Measurements from ENCODE around the gene CCND1. TPM values are rescaled to one million over a fixed set of nuclear protein-coding genes. Genes with fewer than 3 reads are reported as not detected.

Gene CCND1
- total and polyA plus RNA-seq, 10 of the 15 experiments (the other 5 are each of a cell fraction or from before 2014, with no cell fraction given): 0.09 to 6.6 (median 0.59) TPM; not detected in 2

GRCh38 chr11:69642913-69643632 is 2.1 kb downstream of the CCND1 start (continued):
- TF ChIP-seq ZBTB11 (CRISPR knock-in tag; IDR thresholded peaks at IDR 0.05): no peak
- TF ChIP-seq ZSCAN29 (IDR thresholded peaks at IDR 0.05): no peak
- TF ChIP-seq HCFC1 (IDR thresholded peaks at IDR 0.05; ENCODE audit: low read length): no peak
- TF ChIP-seq ZNF384 (IDR thresholded peaks at IDR 0.05; ENCODE audit: borderline replicate concordance, low read depth, low read length): no peak
- no peak for TF ChIP-seq MYB (IDR thresholded peaks at IDR 0.05; ENCODE audit: borderline replicate concordance, low read depth, low read length)
- TF ChIP-seq STAT1 (conservative IDR thresholded peaks at IDR 0.05): no peak
- no peak for TF ChIP-seq MTA3 (IDR thresholded peaks at IDR 0.05; ENCODE audit: borderline replicate concordance, low read length)
- TF ChIP-seq REST (IDR thresholded peaks at IDR 0.05; ENCODE audit: low read depth, low read length): no peak
- TF ChIP-seq ZNF24 (IDR thresholded peaks at IDR 0.05): peak; percentile 18; the same call in 1 of the 2 replicates
- TF ChIP-seq ASH2L (IDR thresholded peaks at IDR 0.05; ENCODE audit: borderline replicate concordance, low read depth): no peak
- no peak for TF ChIP-seq NRF1 (conservative IDR thresholded peaks at IDR 0.05; ENCODE audit: low read depth, low read length)
- no peak for TF ChIP-seq JUND (IDR thresholded peaks at IDR 0.05; ENCODE audit: low read depth, low read length)
- TF ChIP-seq SMAD1 (IDR thresholded peaks at IDR 0.05; ENCODE audit: low read depth, partially characterized antibody): no peak
- TF ChIP-seq SIN3A (IDR thresholded peaks at IDR 0.05; ENCODE audit: low read depth, low read length): no peak
- TF ChIP-seq MXI1 (IDR thresholded peaks at IDR 0.05; ENCODE audit: low read depth, low read length): no peak
- TF ChIP-seq WRNIP1 (IDR thresholded peaks at IDR 0.05; ENCODE audit: borderline replicate concordance, low read depth, low read length): no peak
- peak; percentile 84; the same call in 1 of the 2 replicates for TF ChIP-seq ZNF592 (IDR thresholded peaks at IDR 0.05)
- no peak for TF ChIP-seq SIX5 (IDR thresholded peaks at IDR 0.05; ENCODE audit: low read depth, low read length, severe bottlenecking)
